ENCODE data around the gene PUS1.

DNA sequence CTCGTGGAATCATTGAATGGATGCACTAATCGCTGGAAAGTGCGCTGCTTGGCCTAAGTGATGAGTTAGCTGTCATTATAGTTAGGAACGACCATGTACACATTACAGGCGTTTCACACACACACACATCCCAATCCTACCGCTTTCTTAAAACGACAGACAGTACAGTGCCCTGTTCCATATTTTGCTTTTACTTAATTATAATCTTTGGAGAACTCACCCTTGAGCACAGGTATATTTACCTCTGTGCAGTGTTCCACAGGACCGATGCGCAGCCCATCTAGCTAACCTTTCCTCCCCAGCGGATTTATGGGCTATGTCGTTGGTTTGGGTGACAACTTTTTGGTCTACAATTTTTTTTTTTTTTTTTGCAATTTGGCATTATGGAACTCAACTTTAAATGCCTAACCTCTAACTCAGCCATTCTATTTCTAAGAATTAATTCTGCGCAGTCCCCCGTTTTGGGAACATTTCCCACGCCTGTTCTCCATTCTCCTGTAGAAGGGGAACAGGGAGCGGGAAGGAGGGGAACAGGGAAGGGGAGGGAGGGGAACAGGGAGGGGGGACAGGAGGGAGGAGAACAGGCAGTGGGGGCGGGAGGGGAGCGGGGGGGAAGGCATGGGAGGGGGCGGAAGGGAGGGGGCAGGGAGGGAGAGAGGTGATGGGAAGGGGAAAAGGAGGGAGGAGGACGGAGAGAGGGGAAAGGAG is 35.3 kb upstream of the PUS1 start:
- TF ChIP-seq EP300 (IDR thresholded peaks at IDR 0.05; ENCODE audit: borderline replicate concordance) (no peak), RAD21 (IDR thresholded peaks at IDR 0.05; ENCODE audit: low read depth) (no peak)
